Measurements from ENCODE around the gene SLC7A7. TPM values are rescaled to one million over a fixed set of nuclear protein-coding genes. Genes with fewer than 3 reads are reported as not detected.

Gene SLC7A7
- total RNA-seq, 1 experiment from 2014 or later = 443 TPM

GRCh38 chr14:22752422-22752821, 62.8 kb downstream of the SLC7A7 start:
- intact Hi-C loops (cut with micrococcal nuclease; ENCODE audit: unreplicated experiment) = loop anchor here (5.0 kb wide), 1 partner anchor 180 kb away; no protein-coding TSS in a partner anchor
- ChIA-PET CTCF (interaction anchor here (0.6 to 1.1 kb wide), 4 partner anchors 17 to 441 kb away, joined by 4 to 11 read pairs (median 5); no protein-coding TSS in a partner anchor), POLR2A (interaction anchor here (1.4 kb wide), 1 partner anchor 14 kb away, joined by 5 read pairs; the partner anchor contains the start of gene OXA1L)
- BruUV-seq (replicated peaks) = no TSS peak
- H3K36me3 ChIP-seq (ENCODE audit: control insufficient read depth, insufficient read depth, low read length) = no peaks in the 10 kb centered on the region
- Mint-ChIP-seq H3K27ac (ENCODE audit: unreplicated experiment) (no peak overlapping the region), H3K9me3 (ENCODE audit: unreplicated experiment) (no peaks in the 10 kb centered on the region), H3K4me3 (ENCODE audit: unreplicated experiment) (peak overlapping the region; percentile 6), H3K4me1 (ENCODE audit: low read depth, unreplicated experiment) (peaks cover 31% of the 10 kb centered on the region), H3K36me3 (ENCODE audit: insufficient read depth, unreplicated experiment) (no peaks in the 10 kb centered on the region), H3K27me3 (ENCODE audit: insufficient read depth, unreplicated experiment) (no peaks in the 10 kb centered on the region)
- peak in 1 of 2 experiments; percentile 48 for DNase-seq
- H3K9me3 ChIP-seq = no peaks in the 10 kb centered on the region
- no peak overlapping the region for H3K4me3 ChIP-seq (ENCODE audit: low read depth, low read length)
- no peak for TF ChIP-seq CTCF (IDR thresholded peaks at IDR 0.05; ENCODE audit: insufficient read depth in 1 of 2, low read depth in 1 of 2, low read length in 1 of 2, severe bottlenecking in 1 of 2, unreplicated experiment in 1 of 2)
- H3K4me1 ChIP-seq = peaks cover 23% of the 10 kb centered on the region
- no peaks in the 10 kb centered on the region for H3K27me3 ChIP-seq (replicated peaks; ENCODE audit: control insufficient read depth, insufficient read depth, low read length)

GRCh38 chr14:22748631-22749068, 66.6 kb downstream of the SLC7A7 start:
- intact Hi-C loops (cut with micrococcal nuclease; ENCODE audit: unreplicated experiment) = loop anchor here (1.0 kb wide), 1 partner anchor 105 kb away; no protein-coding TSS in a partner anchor
- no TSS peak for BruUV-seq (replicated peaks)
- ChIA-PET POLR2A (no interaction called here), CTCF (interaction anchor here (1.6 kb wide), 1 partner anchor 179 kb away, joined by 5 read pairs; no protein-coding TSS in a partner anchor)
- H3K27me3 ChIP-seq (replicated peaks; ENCODE audit: control insufficient read depth, insufficient read depth, low read length) = no peaks in the 10 kb centered on the region
- no peak overlapping the region for H3K4me3 Mint-ChIP-seq (ENCODE audit: unreplicated experiment)
- no peaks in the 10 kb centered on the region for H3K9me3 ChIP-seq
- no peaks in the 10 kb centered on the region for H3K27me3 Mint-ChIP-seq (ENCODE audit: insufficient read depth, unreplicated experiment)
- H3K36me3 ChIP-seq (ENCODE audit: control insufficient read depth, insufficient read depth, low read length) = no peaks in the 10 kb centered on the region
- DNase-seq = no peak
- H3K36me3 Mint-ChIP-seq (ENCODE audit: insufficient read depth, unreplicated experiment) = no peaks in the 10 kb centered on the region
- no peak overlapping the region for H3K27ac Mint-ChIP-seq (ENCODE audit: unreplicated experiment)
- H3K9me3 Mint-ChIP-seq (ENCODE audit: unreplicated experiment) = no peaks in the 10 kb centered on the region
- TF ChIP-seq CTCF (IDR thresholded peaks at IDR 0.05; ENCODE audit: insufficient read depth in 1 of 2, low read depth in 1 of 2, low read length in 1 of 2, severe bottlenecking in 1 of 2, unreplicated experiment in 1 of 2) = peak in 1 of 2 experiments; percentile 4
- peaks cover 31% of the 10 kb centered on the region for H3K4me1 Mint-ChIP-seq (ENCODE audit: low read depth, unreplicated experiment)
- H3K4me1 ChIP-seq = peaks cover 20% of the 10 kb centered on the region
- H3K4me3 ChIP-seq (ENCODE audit: low read depth, low read length) = no peak overlapping the region

- H3K4me3 Mint-ChIP-seq (ENCODE audit: unreplicated experiment) = no peak overlapping the region
- H3K36me3 Mint-ChIP-seq (ENCODE audit: insufficient read depth, unreplicated experiment) = no peaks in the 10 kb centered on the region
- H3K27ac Mint-ChIP-seq (ENCODE audit: unreplicated experiment) = no peak overlapping the region
- no TSS peak for BruUV-seq (replicated peaks)
- ChIA-PET POLR2A (no interaction called here), CTCF (interaction anchor here (0.9 kb wide), 1 partner anchor 178 kb away, joined by 3 read pairs; no protein-coding TSS in a partner anchor)
- H3K9me3 ChIP-seq = no peaks in the 10 kb centered on the region
- DNase-seq = no peak
- peaks cover 16% of the 10 kb centered on the region for H3K4me1 ChIP-seq
- H3K27me3 Mint-ChIP-seq (ENCODE audit: insufficient read depth, unreplicated experiment) = no peaks in the 10 kb centered on the region
- no peaks in the 10 kb centered on the region for H3K36me3 ChIP-seq (ENCODE audit: control insufficient read depth, insufficient read depth, low read length)
- no peaks in the 10 kb centered on the region for H3K9me3 Mint-ChIP-seq (ENCODE audit: unreplicated experiment)
- TF ChIP-seq CTCF (IDR thresholded peaks at IDR 0.05; ENCODE audit: insufficient read depth in 1 of 2, low read depth in 1 of 2, low read length in 1 of 2, severe bottlenecking in 1 of 2, unreplicated experiment in 1 of 2) = no peak
- H3K27me3 ChIP-seq (replicated peaks; ENCODE audit: control insufficient read depth, insufficient read depth, low read length) = no peaks in the 10 kb centered on the region
- H3K4me3 ChIP-seq (ENCODE audit: low read depth, low read length) = no peak overlapping the region
- peaks cover 28% of the 10 kb centered on the region for H3K4me1 Mint-ChIP-seq (ENCODE audit: low read depth, unreplicated experiment)
- intact Hi-C loops (cut with micrococcal nuclease; ENCODE audit: unreplicated experiment) = loop anchor here (1.0 kb wide), 1 partner anchor 105 kb away; no protein-coding TSS in a partner anchor
These were observed 67.0 kb downstream of the SLC7A7 start for GRCh38 chr14:22748206-22748605.

Measured in Caco-2 (cell line).